GM12864 (cell line): ENCODE data around the gene SNPH.
"Not testable (repeated sequence)": the region's sequence is repeated elsewhere in the genome, so short reads cannot be mapped to it uniquely, and the experiment has no call there.

Experiments used
- DNase-seq: peaks from one replicate; pipeline ENCODE4 v3.0.0-alpha.2; 2011; ENCODE audit warnings: low read depth
- H3K4me3 ChIP-seq: 2 replicates; pipeline ENCODE4 v1.5.1; 2011; ENCODE audit warnings: mild to moderate bottlenecking, low read depth, low read length, control low read depth
- CTCF ChIP-seq: IDR thresholded peaks from 2 replicates; pipeline ENCODE4 v1.5.1; 2011; ENCODE audit warnings: low read depth, mild to moderate bottlenecking, moderate library complexity, low read length, control low read depth, inconsistent platforms; ENCODE audit errors: missing control alignments

Gene SNPH

GRCh38 chr20:1341561-1342265 is 75.6 kb downstream of the SNPH start:
- TF ChIP-seq CTCF = no peak
- no peak overlapping the region for H3K4me3 ChIP-seq
- no peak for DNase-seq

GRCh38 chr20:1343446-1344124 is 77.5 kb downstream of the SNPH start:
- DNase-seq, H3K4me3 ChIP-seq: not testable (repeated sequence)

- H3K4me3 ChIP-seq = no peak overlapping the region
- no peak for TF ChIP-seq CTCF
Observed at GRCh38 chr20:1345030-1345755, 79.1 kb downstream of the SNPH start.

GRCh38 chr20:1345756-1346093 is 79.6 kb downstream of the SNPH start:
- no peak for TF ChIP-seq CTCF
- no peak overlapping the region for H3K4me3 ChIP-seq
- DNase-seq = no peak

More at GRCh38 chr20:1345030-1345755, 79.1 kb downstream of the SNPH start:
- DNase-seq = no peak

GRCh38 chr20:1346315-1346969 is 80.3 kb downstream of the SNPH start:
- DNase-seq = no peak
- TF ChIP-seq CTCF = no peak
- H3K4me3 ChIP-seq = no peak overlapping the region

- H3K4me3 ChIP-seq = no peak overlapping the region
- TF ChIP-seq CTCF = no peak
- no peak for DNase-seq
Observed at GRCh38 chr20:1353956-1354355, 87.9 kb downstream of the SNPH start.

GRCh38 chr20:1357921-1358671 is 92.0 kb downstream of the SNPH start:
- no peak for DNase-seq
- H3K4me3 ChIP-seq = no peak overlapping the region
- TF ChIP-seq CTCF = no peak
